OCI-LY7 (cell line): Measurements from ENCODE around the gene RNASEL.
"Not testable (repeated sequence)": the region's sequence is repeated elsewhere in the genome, so short reads cannot be mapped to it uniquely, and the experiment has no call there.

ENCODE experiments used
- CTCF ChIP-seq: fragments of 200-600 bp; sonication (generic); conservative IDR thresholded peaks from 2 replicates; pipeline ENCODE4 v1.5.1; 2014; ENCODE audit warnings: mild to moderate bottlenecking, antibody characterized with exemption, low read length, moderate library complexity, mixed read lengths
- EZH2phosphoT487 ChIP-seq: fragments of 200-600 bp; sonication (generic); IDR thresholded peaks from 2 replicates; pipeline ENCODE4 v1.6.1; 2018; ENCODE audit warnings: low read depth, borderline replicate concordance, mild to moderate bottlenecking, mixed run types, antibody characterized with exemption, low read length, moderate library complexity, mixed read lengths

GRCh38 chr1:182632441-182632857 lies 43.4 kb upstream of the RNASEL start:
- TF ChIP-seq EZH2phosphoT487, CTCF: not testable (repeated sequence)
